Gastroesophageal sphincter (tissue), 3 donors: ENCODE results near the gene CHSY1.

Experiments used
- POLR2A ChIP-seq, 2 donors: fragments of 450-650 bp; IDR thresholded peaks; one replicate each; pipeline ENCODE4 v1.6.1; 2017; ENCODE audit warnings: antibody characterized with exemption in 2 of 2, mild to moderate bottlenecking in 2 of 2, moderate library complexity in 1 of 2
- TF ChIP-seq, protein P1 (sequence below), 4 experiments: fragments of 200-600 bp in 2 of 4; fragments of 450-650 bp in 2 of 4; sonication (generic) in 1 of 4; IDR thresholded peaks; one replicate each; pipeline ENCODE4 v1.5.1; 2017 to 2019; ENCODE audit warnings: antibody characterized with exemption in 4 of 4, mild to moderate bottlenecking in 2 of 4, moderate library complexity in 2 of 4

DNA sequence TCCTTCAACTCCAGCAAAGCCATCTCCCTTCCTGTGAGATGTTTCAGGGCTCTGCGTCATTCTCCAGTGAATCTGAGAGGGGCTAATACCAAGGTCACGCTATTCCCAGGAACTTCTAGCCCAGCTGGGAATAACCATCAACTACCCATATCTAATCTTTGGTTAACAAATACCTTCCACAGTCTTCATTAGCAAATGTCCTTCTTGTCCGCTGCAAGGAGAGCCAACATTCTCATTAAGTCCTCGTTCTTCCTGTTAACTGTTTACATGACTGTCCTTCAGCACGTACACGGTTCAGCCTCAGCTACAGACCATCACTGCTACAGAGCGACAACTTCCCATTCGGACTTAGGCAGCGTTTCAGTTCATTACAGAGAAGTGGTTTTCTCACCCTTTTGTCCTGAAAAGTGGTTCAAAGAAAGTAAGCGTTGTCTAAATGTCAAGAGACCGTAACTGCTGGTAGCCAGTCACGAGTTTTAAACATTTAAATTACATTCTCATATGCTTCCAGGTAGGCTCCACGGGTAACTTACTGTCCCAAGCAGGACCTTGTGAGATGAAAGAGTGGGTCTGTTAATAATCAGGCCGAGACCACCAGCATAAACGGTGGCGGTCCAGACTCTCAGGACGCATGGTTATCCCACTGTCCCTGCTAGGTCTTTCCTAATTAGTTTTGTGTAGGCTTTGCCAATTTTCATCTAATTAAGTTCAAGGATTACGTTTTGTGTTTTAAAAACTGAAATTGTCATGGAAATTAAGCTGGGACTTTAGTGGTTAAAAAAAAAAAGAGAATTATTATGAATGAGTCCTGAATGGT is 63.8 kb downstream of the CHSY1 start:
- TF ChIP-seq, protein P1, sequence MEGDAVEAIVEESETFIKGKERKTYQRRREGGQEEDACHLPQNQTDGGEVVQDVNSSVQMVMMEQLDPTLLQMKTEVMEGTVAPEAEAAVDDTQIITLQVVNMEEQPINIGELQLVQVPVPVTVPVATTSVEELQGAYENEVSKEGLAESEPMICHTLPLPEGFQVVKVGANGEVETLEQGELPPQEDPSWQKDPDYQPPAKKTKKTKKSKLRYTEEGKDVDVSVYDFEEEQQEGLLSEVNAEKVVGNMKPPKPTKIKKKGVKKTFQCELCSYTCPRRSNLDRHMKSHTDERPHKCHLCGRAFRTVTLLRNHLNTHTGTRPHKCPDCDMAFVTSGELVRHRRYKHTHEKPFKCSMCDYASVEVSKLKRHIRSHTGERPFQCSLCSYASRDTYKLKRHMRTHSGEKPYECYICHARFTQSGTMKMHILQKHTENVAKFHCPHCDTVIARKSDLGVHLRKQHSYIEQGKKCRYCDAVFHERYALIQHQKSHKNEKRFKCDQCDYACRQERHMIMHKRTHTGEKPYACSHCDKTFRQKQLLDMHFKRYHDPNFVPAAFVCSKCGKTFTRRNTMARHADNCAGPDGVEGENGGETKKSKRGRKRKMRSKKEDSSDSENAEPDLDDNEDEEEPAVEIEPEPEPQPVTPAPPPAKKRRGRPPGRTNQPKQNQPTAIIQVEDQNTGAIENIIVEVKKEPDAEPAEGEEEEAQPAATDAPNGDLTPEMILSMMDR (IDR thresholded peaks at IDR 0.05), result no peak
- TF ChIP-seq POLR2A (IDR thresholded peaks at IDR 0.05), result no peak
